ENCODE data around the gene SLC16A5. TPM values are rescaled to one million over a fixed set of nuclear protein-coding genes. Genes with fewer than 3 reads are reported as not detected.
A peak's percentile ranks its signal among the peaks of the same experiment; 100 is the strongest.

SLC16A5 gene
- total and polyA plus RNA-seq, 10 of the 15 experiments (the other 5 are each of a cell fraction or from before 2014, with no cell fraction given) = 0.03 to 3.1 (median 0.96) TPM

GRCh38 chr17:75110234-75110937 is 22.6 kb downstream of the SLC16A5 start:
- ChIA-PET RAD21 (ENCODE audit: unreplicated experiment) (interaction anchor here (0.6 to 5.5 kb wide), 13 partner anchors 9 to 345 kb away, joined by 3 to 131 read pairs (median 3); partner anchors contain the start of genes NT5C and NUP85), CTCF (interaction anchor here (0.7 to 9.3 kb wide), 11 partner anchors 23 to 302 kb away, joined by 3 to 293 read pairs (median 6); partner anchors contain the start of genes MRPL58, NT5C and NUP85), SMC1A (ENCODE audit: uncharacterized antibody, unreplicated experiment) (interaction anchor here (0.7 to 8.1 kb wide), 9 partner anchors 21 to 96 kb away, joined by 3 to 134 read pairs (median 3); partner anchors contain the start of genes NT5C and NUP85), POLR2A (interaction anchor here (0.5 to 3.5 kb wide), 12 partner anchors 8 to 178 kb away, joined by 3 to 11 read pairs (median 4); partner anchors contain the start of genes MRPL58 and NT5C)
- Histone ChIP-seq H3K27me3 (replicated peaks in 1 of 2; ENCODE audit: control insufficient read depth in 2 of 2, insufficient read depth in 2 of 2, low read length in 1 of 2) (no peaks in the 10 kb centered on the region; a peak in 1 of 4 replicates), H4K20me1 (ENCODE audit: control insufficient read depth, insufficient read depth) (no peaks in the 10 kb centered on the region), H3K9ac (ENCODE audit: control insufficient read depth, insufficient read depth, low read length) (peak overlapping the region; percentile 71), H3K4me1 (ENCODE audit: control insufficient read depth, insufficient read depth, low read length) (peaks cover 29% of the 10 kb centered on the region), H3K4me2 (ENCODE audit: control insufficient read depth, insufficient read depth) (peak overlapping the region; percentile 97), H3K79me2 (ENCODE audit: control insufficient read depth, insufficient read depth, low read length) (peaks cover 15% of the 10 kb centered on the region), H2AFZ (ENCODE audit: control insufficient read depth, low read depth, low read length) (peak overlapping the region; percentile 77), H3K36me3 (ENCODE audit: control insufficient read depth in 2 of 2, insufficient read depth in 2 of 2, low read length in 1 of 2) (peaks cover 0 to 3% of the 10 kb centered on the region in 2 experiments; a peak in 1 of 4 replicates), H3K27ac (ENCODE audit: control insufficient read depth, insufficient read depth) (peak overlapping the region; percentile 28), H3K9me3 (replicated peaks; ENCODE audit: control insufficient read depth, insufficient read depth, low read length) (no peaks in the 10 kb centered on the region), H3K4me3 (peak overlapping the region; percentile 97)
- no peak for ATAC-seq
- 22% methylated on average over 34 of the region's 40 CpGs for WGBS (ENCODE audit: insufficient coverage, insufficient replicate concordance, low lambda C conversion rate, missing lambda C conversion rate)
- no peak for DNase-seq (ENCODE audit: low read depth, low spot score)
- intact Hi-C loops (cut with micrococcal nuclease; ENCODE audit: unreplicated experiment) (loop anchor here (5.0 kb wide), 2 partner anchors 148 to 302 kb away; no protein-coding TSS in a partner anchor), in situ Hi-C loops (cut with MboI) (loop anchor here (5.0 kb wide), 1 partner anchor 92 kb away; no protein-coding TSS in a partner anchor)
- TF ChIP-seq PML (IDR thresholded peaks at IDR 0.05; ENCODE audit: low read length) (0 out of 2 replicates have a peak, but pooled peaks have one; percentile 6), EED (IDR thresholded peaks at IDR 0.05; ENCODE audit: low read depth) (no peak), SMAD5 (IDR thresholded peaks at IDR 0.05; ENCODE audit: low read depth) (no peak), RELA (IDR thresholded peaks at IDR 0.05; ENCODE audit: borderline replicate concordance, partially characterized antibody) (peak; percentile 17)
- TF ChIP-seq, protein P1, sequence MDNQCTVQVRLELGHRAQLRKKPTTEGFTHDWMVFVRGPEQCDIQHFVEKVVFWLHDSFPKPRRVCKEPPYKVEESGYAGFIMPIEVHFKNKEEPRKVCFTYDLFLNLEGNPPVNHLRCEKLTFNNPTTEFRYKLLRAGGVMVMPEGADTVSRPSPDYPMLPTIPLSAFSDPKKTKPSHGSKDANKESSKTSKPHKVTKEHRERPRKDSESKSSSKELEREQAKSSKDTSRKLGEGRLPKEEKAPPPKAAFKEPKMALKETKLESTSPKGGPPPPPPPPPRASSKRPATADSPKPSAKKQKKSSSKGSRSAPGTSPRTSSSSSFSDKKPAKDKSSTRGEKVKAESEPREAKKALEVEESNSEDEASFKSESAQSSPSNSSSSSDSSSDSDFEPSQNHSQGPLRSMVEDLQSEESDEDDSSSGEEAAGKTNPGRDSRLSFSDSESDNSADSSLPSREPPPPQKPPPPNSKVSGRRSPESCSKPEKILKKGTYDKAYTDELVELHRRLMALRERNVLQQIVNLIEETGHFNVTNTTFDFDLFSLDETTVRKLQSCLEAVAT (IDR thresholded peaks at IDR 0.05) = peak; percentile 82
- no TSS peak for BruUV-seq (replicated peaks)
- FAIRE-seq = no peak
